Neural progenitor cell (in vitro differentiated cells): ENCODE results near the gene UBAP1. TPM values are rescaled to one million over a fixed set of nuclear protein-coding genes. Genes with fewer than 3 reads are reported as not detected.

Experiments
- DNase-seq: peaks from one replicate; pipeline ENCODE4 v3.0.0-alpha.2; 2016; ENCODE audit warnings: low spot score
- H2AFZ ChIP-seq: fragments of 200-600 bp; sonication (generic); replicated peaks from 2 replicates; pipeline ENCODE4 v1.6.1; 2016; ENCODE audit warnings: antibody characterized with exemption
- H3F3A ChIP-seq: fragments of 200-600 bp; sonication (generic); 2 replicates; pipeline ENCODE4 v1.6.1; 2016; ENCODE audit warnings: antibody characterized with exemption, low read depth
- H3K27ac ChIP-seq: fragments of 200-600 bp; sonication (generic); 2 replicates; pipeline ENCODE4 v1.5.1; 2016; ENCODE audit warnings: mild to moderate bottlenecking
- H3K27me3 ChIP-seq: fragments of 200-600 bp; sonication (generic); 2 replicates; pipeline ENCODE4 v1.6.1; 2016; ENCODE audit warnings: mild to moderate bottlenecking, moderate library complexity
- H3K36me3 ChIP-seq: fragments of 200-600 bp; sonication (generic); 2 replicates; pipeline ENCODE4 v1.5.1; 2016
- H3K4me1 ChIP-seq: fragments of 200-600 bp; sonication (generic); 2 replicates; pipeline ENCODE4 v1.6.1; 2016; ENCODE audit warnings: mixed run types
- H3K4me2 ChIP-seq: fragments of 200-600 bp; sonication (generic); 2 replicates; pipeline ENCODE4 v1.6.1; 2016
- H3K4me3 ChIP-seq: fragments of 200-600 bp; sonication (generic); 2 replicates; pipeline ENCODE4 v1.5.1; 2016
- H3K79me2 ChIP-seq: fragments of 200-600 bp; sonication (generic); 2 replicates; pipeline ENCODE4 v1.6.1; 2016; ENCODE audit warnings: low read depth
- H3K9ac ChIP-seq: fragments of 200-600 bp; sonication (generic); 2 replicates; pipeline ENCODE4 v1.6.1; 2016
- H3K9me3 ChIP-seq: fragments of 200-600 bp; sonication (generic); 2 replicates; pipeline ENCODE4 v1.5.1; 2016; ENCODE audit warnings: low read depth
- H4K20me1 ChIP-seq: fragments of 200-600 bp; sonication (generic); 2 replicates; pipeline ENCODE4 v1.6.1; 2016; ENCODE audit warnings: low read depth
- H3K27ac Mint-ChIP-seq: 3 replicates; pipeline ENCODE4 v1.8.0; 2021; ENCODE audit warnings: mixed read lengths
- H3K27me3 Mint-ChIP-seq: 2 replicates; pipeline ENCODE4 v1.8.0; 2022; ENCODE audit warnings: low read depth, mild to moderate bottlenecking, inconsistent platforms, moderate library complexity, mixed read lengths; ENCODE audit not compliant: insufficient read depth
- H3K36me3 Mint-ChIP-seq: 3 replicates; pipeline ENCODE4 v1.8.0; 2021; ENCODE audit warnings: mixed read lengths
- H3K4me1 Mint-ChIP-seq: 3 replicates; pipeline ENCODE4 v1.8.0; 2021; ENCODE audit warnings: mixed read lengths
- H3K4me3 Mint-ChIP-seq: 3 replicates; pipeline ENCODE4 v1.8.0; 2021; ENCODE audit warnings: mild to moderate bottlenecking, moderate library complexity, mixed read lengths
- H3K9me3 Mint-ChIP-seq: 3 replicates; pipeline ENCODE4 v1.8.0; 2020; ENCODE audit warnings: mixed read lengths
- EZH2 ChIP-seq: fragments of 200-600 bp; sonication (generic); IDR thresholded peaks from 2 replicates; pipeline ENCODE4 v1.6.1; 2017; ENCODE audit warnings: antibody characterized with exemption, mild to moderate bottlenecking, moderate library complexity
- EZH2phosphoT487 ChIP-seq: fragments of 200-600 bp; sonication (generic); IDR thresholded peaks from 2 replicates; pipeline ENCODE4 v1.6.1; 2017; ENCODE audit warnings: antibody characterized with exemption
- total RNA-seq: library from RNA; depleted of rRNA; stranded (reverse); fragments of >200 nt; gene quantifications from 2 replicates; pipeline ENCODE4 v1.2.3, GENCODE V29; 2015; ENCODE audit warnings: low replicate concordance
- TF ChIP-seq, protein P1 (sequence below): fragments of 200-600 bp; sonication (generic); IDR thresholded peaks from 2 replicates; pipeline ENCODE4 v1.5.1; 2017; ENCODE audit warnings: antibody characterized with exemption, mild to moderate bottlenecking

Gene UBAP1
- total RNA-seq, 1 donor from 2014 or later, result 21.7 TPM

DNA sequence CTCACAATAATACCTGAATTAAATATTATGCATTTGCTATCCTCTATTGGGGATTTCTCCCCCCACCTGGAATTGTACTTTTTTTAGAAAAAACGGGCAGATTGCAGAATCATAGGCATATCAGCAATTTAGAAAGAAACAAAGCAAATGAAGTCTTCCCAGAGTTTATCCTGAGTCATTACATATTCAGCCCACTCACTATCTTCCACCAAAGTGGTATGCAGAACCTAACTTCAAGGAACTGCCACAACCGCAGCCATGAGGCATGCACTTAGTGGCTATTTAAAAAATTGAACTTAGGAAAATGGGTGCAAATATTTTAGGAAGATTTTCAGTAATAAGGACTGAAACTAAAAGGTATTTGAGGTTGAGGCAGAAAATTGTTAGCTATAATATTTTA is 48.6 kb downstream of the UBAP1 start:
- Histone ChIP-seq H3K4me1 (no peaks in the 10 kb centered on the region), H3K4me2 (no peak overlapping the region), H3K27me3 (no peaks in the 10 kb centered on the region), H3K9me3 (no peaks in the 10 kb centered on the region), H3K9ac (no peak overlapping the region), H3K79me2 (peaks cover 12% of the 10 kb centered on the region), H3K4me3 (no peak overlapping the region), H2AFZ (no peak overlapping the region), H3K27ac (no peak overlapping the region), H3K36me3 (no peaks in the 10 kb centered on the region), H4K20me1 (no peaks in the 10 kb centered on the region), H3F3A (no peaks in the 10 kb centered on the region)
- Mint-ChIP-seq H3K36me3 (peaks cover 5% of the 10 kb centered on the region), H3K4me1 (no peaks in the 10 kb centered on the region), H3K9me3 (no peaks in the 10 kb centered on the region), H3K4me3 (no peak overlapping the region), H3K27me3 (no peaks in the 10 kb centered on the region), H3K27ac (no peak overlapping the region)
- DNase-seq, result no peak
- TF ChIP-seq EZH2, result no peak
- TF ChIP-seq, protein P1, sequence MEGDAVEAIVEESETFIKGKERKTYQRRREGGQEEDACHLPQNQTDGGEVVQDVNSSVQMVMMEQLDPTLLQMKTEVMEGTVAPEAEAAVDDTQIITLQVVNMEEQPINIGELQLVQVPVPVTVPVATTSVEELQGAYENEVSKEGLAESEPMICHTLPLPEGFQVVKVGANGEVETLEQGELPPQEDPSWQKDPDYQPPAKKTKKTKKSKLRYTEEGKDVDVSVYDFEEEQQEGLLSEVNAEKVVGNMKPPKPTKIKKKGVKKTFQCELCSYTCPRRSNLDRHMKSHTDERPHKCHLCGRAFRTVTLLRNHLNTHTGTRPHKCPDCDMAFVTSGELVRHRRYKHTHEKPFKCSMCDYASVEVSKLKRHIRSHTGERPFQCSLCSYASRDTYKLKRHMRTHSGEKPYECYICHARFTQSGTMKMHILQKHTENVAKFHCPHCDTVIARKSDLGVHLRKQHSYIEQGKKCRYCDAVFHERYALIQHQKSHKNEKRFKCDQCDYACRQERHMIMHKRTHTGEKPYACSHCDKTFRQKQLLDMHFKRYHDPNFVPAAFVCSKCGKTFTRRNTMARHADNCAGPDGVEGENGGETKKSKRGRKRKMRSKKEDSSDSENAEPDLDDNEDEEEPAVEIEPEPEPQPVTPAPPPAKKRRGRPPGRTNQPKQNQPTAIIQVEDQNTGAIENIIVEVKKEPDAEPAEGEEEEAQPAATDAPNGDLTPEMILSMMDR, result no peak
- TF ChIP-seq EZH2phosphoT487, result no peak

GRCh38 chr9:34230556-34230955 is 51.7 kb downstream of the UBAP1 start:
- Histone ChIP-seq H3K27me3 (no peaks in the 10 kb centered on the region), H3K79me2 (peaks cover 12% of the 10 kb centered on the region), H3K27ac (no peak overlapping the region), H4K20me1 (no peaks in the 10 kb centered on the region), H3K36me3 (no peaks in the 10 kb centered on the region), H3K9ac (no peak overlapping the region), H3K9me3 (no peaks in the 10 kb centered on the region), H3K4me3 (no peak overlapping the region), H3K4me1 (no peaks in the 10 kb centered on the region), H3K4me2 (no peak overlapping the region), H3F3A (no peaks in the 10 kb centered on the region), H2AFZ (no peak overlapping the region)
- Mint-ChIP-seq H3K9me3 (no peaks in the 10 kb centered on the region), H3K27ac (no peak overlapping the region), H3K36me3 (no peaks in the 10 kb centered on the region), H3K27me3 (no peaks in the 10 kb centered on the region), H3K4me1 (no peaks in the 10 kb centered on the region), H3K4me3 (no peak overlapping the region)
- no peak for DNase-seq
- no peak for TF ChIP-seq EZH2phosphoT487

- Mint-ChIP-seq H3K4me1 (no peaks in the 10 kb centered on the region), H3K4me3 (no peak overlapping the region)
Observed at GRCh38 chr9:34232201-34232600, 53.4 kb downstream of the UBAP1 start.

DNA sequence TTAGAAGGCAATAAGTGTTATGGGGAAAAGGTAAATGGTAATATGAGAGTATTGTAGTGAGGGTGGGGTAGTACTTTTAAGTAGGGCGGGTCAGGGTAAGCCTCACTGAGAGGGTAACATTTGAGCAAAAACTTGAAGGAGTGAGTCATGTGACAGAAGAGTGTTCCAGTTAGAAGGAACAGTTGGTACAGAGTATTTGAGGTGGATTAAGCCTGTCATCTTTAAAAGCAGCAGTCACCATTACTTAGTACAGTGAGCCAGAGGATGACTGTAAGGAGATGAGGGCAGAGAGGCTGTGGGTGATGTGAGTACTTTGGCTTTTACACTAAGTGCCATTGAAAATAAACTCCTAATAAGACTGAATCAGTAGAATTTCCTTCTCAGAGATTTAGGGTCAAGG is 54.8 kb downstream of the UBAP1 start:
- Histone ChIP-seq H2AFZ (no peak overlapping the region), H3K36me3 (peaks cover 6% of the 10 kb centered on the region), H3K27ac (no peak overlapping the region), H3K4me3 (no peak overlapping the region), H3K4me2 (no peak overlapping the region), H3K27me3 (no peaks in the 10 kb centered on the region), H3K9ac (no peak overlapping the region), H3K4me1 (no peaks in the 10 kb centered on the region), H3K9me3 (no peaks in the 10 kb centered on the region), H3F3A (no peaks in the 10 kb centered on the region), H3K79me2 (peaks cover 5% of the 10 kb centered on the region), H4K20me1 (no peaks in the 10 kb centered on the region)
- no peak for DNase-seq
- Mint-ChIP-seq H3K4me3 (no peak overlapping the region), H3K27me3 (no peaks in the 10 kb centered on the region), H3K36me3 (peaks cover 10% of the 10 kb centered on the region), H3K27ac (no peak overlapping the region), H3K4me1 (no peaks in the 10 kb centered on the region), H3K9me3 (no peaks in the 10 kb centered on the region)
- TF ChIP-seq EZH2phosphoT487 (no peak), EZH2 (no peak)
- TF ChIP-seq, protein P1, result no peak

More at GRCh38 chr9:34232201-34232600, 53.4 kb downstream of the UBAP1 start:
- H3K4me3 ChIP-seq, result no peak overlapping the region
- H3K79me2 ChIP-seq, result peaks cover 5% of the 10 kb centered on the region
- no peaks in the 10 kb centered on the region for H4K20me1 ChIP-seq
- no peak overlapping the region for H3K9ac ChIP-seq
- H3K36me3 ChIP-seq, result no peaks in the 10 kb centered on the region
- H3K4me2 ChIP-seq, result no peak overlapping the region
- DNase-seq, result no peak
- H3K9me3 ChIP-seq, result no peaks in the 10 kb centered on the region
- no peak overlapping the region for H3K27ac ChIP-seq
- no peak overlapping the region for H2AFZ ChIP-seq
- no peaks in the 10 kb centered on the region for H3K27me3 Mint-ChIP-seq
- TF ChIP-seq EZH2phosphoT487 (no peak), EZH2 (no peak)
- TF ChIP-seq, protein P1, result no peak
- peaks cover 1% of the 10 kb centered on the region for H3K36me3 Mint-ChIP-seq
- H3F3A ChIP-seq, result no peaks in the 10 kb centered on the region
- peak overlapping the region; percentile 14 for H3K27ac Mint-ChIP-seq
- no peaks in the 10 kb centered on the region for H3K9me3 Mint-ChIP-seq
- no peaks in the 10 kb centered on the region for H3K4me1 ChIP-seq
- H3K27me3 ChIP-seq, result no peaks in the 10 kb centered on the region
